ENCODE results near the gene EXOC5.
"Not testable (repeated sequence)": the region's sequence is repeated elsewhere in the genome, so short reads cannot be mapped to it uniquely, and the experiment has no call there.

Gene EXOC5

GRCh38 chr14:57258221-57258620 is 10.5 kb downstream of the EXOC5 start:
- DNase-seq (ENCODE audit: low spot score), result not testable (repeated sequence)

GRCh38 chr14:57254884-57255283 is 13.8 kb downstream of the EXOC5 start:
- DNase-seq (ENCODE audit: low spot score), result no peak

- peak; percentile 6 for DNase-seq (ENCODE audit: low spot score)
These were observed 21.6 kb downstream of the EXOC5 start for GRCh38 chr14:57246933-57247657.

- peak; percentile 45 for DNase-seq (ENCODE audit: low spot score)
These were observed 22.8 kb downstream of the EXOC5 start for GRCh38 chr14:57245941-57246340.

- no peak for DNase-seq (ENCODE audit: low spot score)
These were observed 24.6 kb downstream of the EXOC5 start for GRCh38 chr14:57244106-57244505.

GRCh38 chr14:57243320-57243719 is 25.4 kb downstream of the EXOC5 start:
- DNase-seq (ENCODE audit: low spot score), result no peak

GRCh38 chr14:57240115-57240514 is 28.6 kb downstream of the EXOC5 start:
- DNase-seq (ENCODE audit: low spot score), result not testable (repeated sequence)

- DNase-seq (ENCODE audit: low spot score), result no peak
These were observed 36.7 kb downstream of the EXOC5 start for GRCh38 chr14:57232006-57232405.

- not testable (repeated sequence) for DNase-seq (ENCODE audit: low spot score)
These were observed 40.4 kb downstream of the EXOC5 start for GRCh38 chr14:57228320-57228719.

GRCh38 chr14:57227083-57227482 is 41.6 kb downstream of the EXOC5 start:
- DNase-seq (ENCODE audit: low spot score), result no peak

GRCh38 chr14:57221931-57222330 is 46.8 kb downstream of the EXOC5 start:
- no peak for DNase-seq (ENCODE audit: low spot score)

GRCh38 chr14:57212919-57213318 is 55.8 kb downstream of the EXOC5 start:
- no peak for DNase-seq (ENCODE audit: low spot score)

- no peak for DNase-seq (ENCODE audit: low spot score)
These were observed 59.1 kb downstream of the EXOC5 start for GRCh38 chr14:57209561-57209960.

- no peak for DNase-seq (ENCODE audit: low spot score)
These were observed 62.8 kb downstream of the EXOC5 start for GRCh38 chr14:57205938-57206337.

GRCh38 chr14:57202672-57203071 is 66.0 kb downstream of the EXOC5 start:
- not testable (repeated sequence) for DNase-seq (ENCODE audit: low spot score)

- no peak for DNase-seq (ENCODE audit: low spot score)
These were observed 68.8 kb downstream of the EXOC5 start for GRCh38 chr14:57199921-57200320.

GRCh38 chr14:57189070-57189469 is 79.6 kb downstream of the EXOC5 start:
- DNase-seq (ENCODE audit: low spot score), result peak; percentile 64

- peak; percentile 51 for DNase-seq (ENCODE audit: low spot score)
These were observed 85.8 kb downstream of the EXOC5 start for GRCh38 chr14:57182760-57183503.

- no peak for DNase-seq (ENCODE audit: low spot score)
These were observed 89.4 kb downstream of the EXOC5 start for GRCh38 chr14:57179273-57179672.

- DNase-seq (ENCODE audit: low spot score), result no peak
These were observed 94.2 kb downstream of the EXOC5 start for GRCh38 chr14:57174466-57174865.

- peak; percentile 60 for DNase-seq (ENCODE audit: low spot score)
These were observed 96.8 kb downstream of the EXOC5 start for GRCh38 chr14:57171903-57172302.

- DNase-seq (ENCODE audit: low spot score), result no peak
These were observed 97.3 kb downstream of the EXOC5 start for GRCh38 chr14:57171363-57171762.

- DNase-seq (ENCODE audit: low spot score), result no peak
These were observed 98.8 kb downstream of the EXOC5 start for GRCh38 chr14:57169901-57170300.

Data from COLO829 (cell line).